Measurements from ENCODE around the gene GRM7.

GRM7 gene

GRCh38 chr3:7285505-7285904 lies 424.6 kb downstream of the GRM7 start:
- Histone ChIP-seq H3K36me3 (ENCODE audit: low read depth) (no peaks in the 10 kb centered on the region), H3K27me3 (ENCODE audit: insufficient read depth, poor library complexity, severe bottlenecking) (no peaks in the 10 kb centered on the region), H3K9me3 (ENCODE audit: severe bottlenecking) (no peaks in the 10 kb centered on the region), H3K4me3 (ENCODE audit: severe bottlenecking) (no peak overlapping the region), H3K4me1 (ENCODE audit: insufficient read depth, poor library complexity, severe bottlenecking) (no peaks in the 10 kb centered on the region), H3K27ac (ENCODE audit: poor library complexity, severe bottlenecking) (no peak overlapping the region)
- TF ChIP-seq CTCF (IDR thresholded peaks at IDR 0.05; ENCODE audit: poor library complexity, severe bottlenecking) = peak; percentile 35
- ATAC-seq (ENCODE audit: low read depth) (no peak), DNase-seq (ENCODE audit: low spot score) (no peak)

GRCh38 chr3:7288133-7288532 lies 427.2 kb downstream of the GRM7 start:
- H3K27ac ChIP-seq (ENCODE audit: poor library complexity, severe bottlenecking) = no peak overlapping the region
- no peaks in the 10 kb centered on the region for H3K27me3 ChIP-seq (ENCODE audit: insufficient read depth, poor library complexity, severe bottlenecking)
- no peak for ATAC-seq (ENCODE audit: low read depth)
- no peak for DNase-seq (ENCODE audit: low spot score)
- no peak for TF ChIP-seq CTCF (IDR thresholded peaks at IDR 0.05; ENCODE audit: poor library complexity, severe bottlenecking)
- H3K4me1 ChIP-seq (ENCODE audit: insufficient read depth, poor library complexity, severe bottlenecking) = no peaks in the 10 kb centered on the region
- no peaks in the 10 kb centered on the region for H3K36me3 ChIP-seq (ENCODE audit: low read depth)
- H3K4me3 ChIP-seq (ENCODE audit: severe bottlenecking) = no peak overlapping the region
- no peaks in the 10 kb centered on the region for H3K9me3 ChIP-seq (ENCODE audit: severe bottlenecking)

DNA sequence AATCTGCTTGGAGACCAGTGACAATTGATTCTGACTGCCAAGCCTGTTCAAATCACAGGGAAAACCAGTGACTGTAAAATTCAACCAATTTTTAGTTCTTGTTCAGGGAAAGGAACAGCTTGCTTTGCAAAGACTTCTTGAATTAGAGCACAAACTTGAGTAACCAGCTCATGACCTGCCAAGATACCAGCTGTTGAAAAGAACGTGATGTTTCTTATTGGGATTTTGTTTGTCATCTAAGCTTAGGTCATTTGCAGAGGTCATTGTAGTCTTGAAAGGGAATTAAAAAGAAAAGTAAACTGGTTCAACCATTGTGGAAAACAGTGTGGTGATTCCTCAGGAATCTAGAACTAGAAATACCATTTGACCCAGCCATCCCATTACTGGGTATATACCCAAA lies 428.2 kb downstream of the GRM7 start:
- Histone ChIP-seq H3K27ac (ENCODE audit: poor library complexity, severe bottlenecking) (no peak overlapping the region), H3K27me3 (ENCODE audit: insufficient read depth, poor library complexity, severe bottlenecking) (no peaks in the 10 kb centered on the region), H3K9me3 (ENCODE audit: severe bottlenecking) (no peaks in the 10 kb centered on the region), H3K4me1 (ENCODE audit: insufficient read depth, poor library complexity, severe bottlenecking) (no peaks in the 10 kb centered on the region), H3K4me3 (ENCODE audit: severe bottlenecking) (no peak overlapping the region), H3K36me3 (ENCODE audit: low read depth) (no peaks in the 10 kb centered on the region)
- ATAC-seq (ENCODE audit: low read depth) = no peak
- TF ChIP-seq CTCF (IDR thresholded peaks at IDR 0.05; ENCODE audit: poor library complexity, severe bottlenecking) = no peak
- no peak for DNase-seq (ENCODE audit: low spot score)

DNA sequence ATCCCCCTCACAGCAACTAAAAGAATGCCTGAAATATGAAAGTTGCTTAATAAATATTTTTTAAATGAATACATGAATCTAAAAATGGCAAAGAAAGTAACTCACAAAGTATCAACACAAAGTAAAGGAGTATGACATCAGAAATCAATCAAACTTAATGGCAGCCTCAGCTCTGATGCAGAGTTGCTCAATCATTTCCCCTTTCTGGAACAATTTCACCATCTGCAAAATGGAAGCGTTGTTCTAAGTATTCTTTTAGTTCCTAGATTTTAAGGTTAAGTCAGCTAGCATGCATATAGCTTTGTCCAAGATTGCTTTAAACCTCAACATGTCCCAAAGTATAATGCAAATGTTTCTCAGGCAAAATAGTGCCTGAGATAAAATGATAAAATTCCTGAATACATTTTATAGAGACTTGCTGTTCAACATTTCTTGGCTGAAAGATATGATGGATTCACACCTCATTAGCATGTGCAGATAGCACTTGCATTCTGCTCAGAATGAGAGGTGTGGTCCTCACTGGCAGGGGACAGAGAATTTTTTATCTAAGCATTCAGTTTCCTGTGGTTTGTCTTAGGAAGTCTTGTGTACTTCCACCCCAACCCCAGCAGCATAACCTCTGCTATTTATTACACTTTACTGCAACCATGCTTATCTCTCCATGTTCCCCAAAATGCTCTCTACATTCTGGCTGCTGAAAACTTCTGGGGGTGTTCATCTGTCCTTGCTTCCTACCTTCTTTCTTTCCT lies 429.3 kb downstream of the GRM7 start:
- H3K9me3 ChIP-seq (ENCODE audit: severe bottlenecking) = no peaks in the 10 kb centered on the region
- DNase-seq (ENCODE audit: low spot score) (no peak), ATAC-seq (ENCODE audit: low read depth) (no peak)

More for the DNA sequence above, 429.3 kb downstream of the GRM7 start:
- Histone ChIP-seq H3K27ac (ENCODE audit: poor library complexity, severe bottlenecking) (no peak overlapping the region), H3K27me3 (ENCODE audit: insufficient read depth, poor library complexity, severe bottlenecking) (no peaks in the 10 kb centered on the region), H3K36me3 (ENCODE audit: low read depth) (no peaks in the 10 kb centered on the region), H3K4me3 (ENCODE audit: severe bottlenecking) (no peak overlapping the region), H3K4me1 (ENCODE audit: insufficient read depth, poor library complexity, severe bottlenecking) (no peaks in the 10 kb centered on the region)
- TF ChIP-seq CTCF (IDR thresholded peaks at IDR 0.05; ENCODE audit: poor library complexity, severe bottlenecking) = no peak

Measured in RWPE2 (cell line).